GM18499 (cell line): ENCODE results near the gene INTS11.

Experiments used
- ATAC-seq: cut with Tn5 transposase; IDR thresholded peaks from one replicate; pipeline ENCODE4 v1.9.1; 2021; ENCODE audit warnings: moderate number of reproducible peaks; ENCODE audit not compliant: insufficient read depth, unreplicated experiment

INTS11 gene

GRCh38 chr1:1345384-1345783, 20.9 kb upstream of the INTS11 start:
- no peak for ATAC-seq

GRCh38 chr1:1344655-1345361, 20.3 kb upstream of the INTS11 start:
- ATAC-seq = no peak

GRCh38 chr1:1343811-1344421, 19.5 kb upstream of the INTS11 start:
- no peak for ATAC-seq

GRCh38 chr1:1342584-1343115, 18.2 kb upstream of the INTS11 start:
- no peak for ATAC-seq

- no peak for ATAC-seq
Observed at GRCh38 chr1:1342061-1342562, 17.7 kb upstream of the INTS11 start.

- ATAC-seq = no peak
Observed at GRCh38 chr1:1341549-1342021, 17.1 kb upstream of the INTS11 start.

- ATAC-seq = no peak
Observed at GRCh38 chr1:1340791-1341548, 16.5 kb upstream of the INTS11 start.

GRCh38 chr1:1340185-1340584, 15.7 kb upstream of the INTS11 start:
- no peak for ATAC-seq

GRCh38 chr1:1338278-1338677, 13.8 kb upstream of the INTS11 start:
- ATAC-seq = no peak

- ATAC-seq = no peak
Observed at GRCh38 chr1:1337793-1338147, 13.3 kb upstream of the INTS11 start.

GRCh38 chr1:1336931-1337792, 12.7 kb upstream of the INTS11 start:
- ATAC-seq = no peak

- ATAC-seq = no peak
Observed at GRCh38 chr1:1336446-1336845, 12.0 kb upstream of the INTS11 start.

GRCh38 chr1:1335792-1336248, 11.4 kb upstream of the INTS11 start:
- no peak for ATAC-seq

- no peak for ATAC-seq
Observed at GRCh38 chr1:1335283-1335682, 10.8 kb upstream of the INTS11 start.

GRCh38 chr1:1334835-1335234, 10.4 kb upstream of the INTS11 start:
- ATAC-seq = no peak

GRCh38 chr1:1333551-1334241, 9.2 kb upstream of the INTS11 start:
- ATAC-seq = no peak

- no peak for ATAC-seq
Observed at GRCh38 chr1:1332774-1333480, 8.5 kb upstream of the INTS11 start.

GRCh38 chr1:1332031-1332755, 7.7 kb upstream of the INTS11 start:
- no peak for ATAC-seq
